HG03135 (cell line): Measurements from ENCODE around the gene BICDL1.
"Not testable (repeated sequence)": the region's sequence is repeated elsewhere in the genome, so short reads cannot be mapped to it uniquely, and the experiment has no call there.

Experiments used
- ATAC-seq: cut with Tn5 transposase; IDR thresholded peaks from one replicate; pipeline ENCODE4 v1.9.1; 2021; ENCODE audit warnings: mild to moderate bottlenecking, moderate library complexity; ENCODE audit not compliant: unreplicated experiment

The BICDL1 gene, protein sequence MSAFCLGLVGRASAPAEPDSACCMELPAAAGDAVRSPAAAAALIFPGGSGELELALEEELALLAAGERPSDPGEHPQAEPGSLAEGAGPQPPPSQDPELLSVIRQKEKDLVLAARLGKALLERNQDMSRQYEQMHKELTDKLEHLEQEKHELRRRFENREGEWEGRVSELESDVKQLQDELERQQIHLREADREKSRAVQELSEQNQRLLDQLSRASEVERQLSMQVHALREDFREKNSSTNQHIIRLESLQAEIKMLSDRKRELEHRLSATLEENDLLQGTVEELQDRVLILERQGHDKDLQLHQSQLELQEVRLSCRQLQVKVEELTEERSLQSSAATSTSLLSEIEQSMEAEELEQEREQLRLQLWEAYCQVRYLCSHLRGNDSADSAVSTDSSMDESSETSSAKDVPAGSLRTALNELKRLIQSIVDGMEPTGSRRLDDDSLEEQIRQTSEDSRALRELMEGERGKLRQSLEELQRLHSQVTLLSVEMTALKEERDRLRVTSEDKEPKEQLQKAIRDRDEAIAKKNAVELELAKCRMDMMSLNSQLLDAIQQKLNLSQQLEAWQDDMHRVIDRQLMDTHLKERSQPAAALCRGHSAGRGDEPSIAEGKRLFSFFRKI

DNA sequence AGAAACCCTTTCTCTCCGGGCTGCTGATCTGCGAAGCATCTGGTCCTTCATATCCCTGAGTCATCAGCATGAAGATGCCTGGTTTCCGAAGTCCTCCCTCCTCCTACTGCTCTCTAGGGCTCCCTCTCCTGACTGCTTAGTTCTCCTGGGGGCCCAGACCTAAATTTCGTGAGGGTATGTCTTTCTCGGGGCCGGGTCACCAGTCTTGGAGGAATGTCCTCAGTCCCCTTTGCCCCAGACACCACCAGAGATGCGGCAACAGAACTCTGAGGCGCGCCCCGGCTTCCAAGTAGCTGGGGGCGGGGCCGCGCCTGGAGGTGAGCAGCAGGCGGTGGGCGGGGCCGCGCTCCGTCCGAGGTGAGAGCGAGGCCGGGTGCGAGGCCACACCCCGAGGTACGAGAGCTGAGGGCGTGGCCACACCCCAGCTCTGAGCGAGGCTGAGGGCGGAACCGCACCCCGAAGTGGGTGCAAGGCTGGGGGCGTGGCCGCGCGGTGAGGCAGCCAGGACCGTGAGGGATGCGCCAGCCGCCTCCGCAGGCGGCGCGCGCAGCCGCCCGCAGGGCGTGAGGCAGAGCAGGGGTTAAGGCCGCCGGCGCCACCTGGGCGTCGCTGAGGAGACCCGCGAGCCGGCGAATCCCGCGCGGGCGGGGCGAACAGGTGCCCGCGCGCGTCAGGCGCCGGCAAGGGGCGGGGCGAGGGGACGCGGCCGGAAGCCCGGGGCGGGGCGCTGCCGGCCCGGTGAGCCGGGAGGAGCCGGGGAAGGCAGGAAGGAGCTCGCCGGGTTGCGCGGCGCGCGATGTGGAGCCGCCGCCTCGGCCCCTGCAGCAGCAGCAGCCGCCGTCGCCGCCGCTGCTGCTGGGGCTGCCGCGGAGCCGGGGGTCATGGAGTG is at the start of gene BICDL1:
TSS of gene BICDL1 (plus strand) at position 765 of the 889 bp plus-strand sequence. CDS start 633 bp downstream, outside the sequence.
- peak; percentile 76 for ATAC-seq

DNA sequence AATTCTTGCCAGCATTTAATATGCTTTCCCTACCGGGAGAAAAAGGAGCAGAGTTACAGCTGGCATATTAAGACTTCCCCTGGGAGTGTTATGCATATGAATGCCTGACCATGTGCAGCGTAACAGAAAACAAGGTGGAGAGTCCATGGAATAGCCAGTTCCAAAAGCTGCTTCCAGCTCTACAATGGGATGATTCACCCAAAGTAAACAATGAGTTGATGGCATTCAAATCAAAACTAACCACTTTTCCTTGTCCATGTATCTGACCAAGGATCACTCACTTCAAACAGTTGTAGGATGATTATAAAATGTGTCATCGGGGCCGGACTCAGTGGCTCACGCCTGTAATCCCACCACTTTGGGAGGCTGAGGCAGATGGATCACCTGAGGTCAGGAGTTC is 48.1 kb upstream of the BICDL1 start:
- ATAC-seq = no peak

DNA sequence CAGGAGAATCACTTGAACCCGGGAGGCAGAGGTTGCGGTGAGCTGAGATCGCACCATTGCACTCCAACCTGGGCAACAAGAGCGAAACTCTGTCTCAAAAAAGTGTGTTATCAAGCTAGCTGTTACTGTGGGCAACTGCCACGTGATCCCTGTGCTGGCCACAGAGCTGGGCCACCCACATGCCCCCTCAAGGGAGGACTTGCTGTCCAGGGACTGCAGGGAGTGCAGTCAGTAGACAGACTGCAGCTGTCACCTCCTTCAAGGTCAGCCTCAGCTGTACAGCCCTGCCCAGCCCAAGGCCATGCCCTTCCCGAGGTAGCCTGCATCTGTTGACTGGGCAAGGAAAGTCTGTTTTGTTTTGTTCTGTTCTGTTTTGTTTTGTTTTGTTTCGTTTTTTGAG is 46.6 kb upstream of the BICDL1 start:
- no peak for ATAC-seq

DNA sequence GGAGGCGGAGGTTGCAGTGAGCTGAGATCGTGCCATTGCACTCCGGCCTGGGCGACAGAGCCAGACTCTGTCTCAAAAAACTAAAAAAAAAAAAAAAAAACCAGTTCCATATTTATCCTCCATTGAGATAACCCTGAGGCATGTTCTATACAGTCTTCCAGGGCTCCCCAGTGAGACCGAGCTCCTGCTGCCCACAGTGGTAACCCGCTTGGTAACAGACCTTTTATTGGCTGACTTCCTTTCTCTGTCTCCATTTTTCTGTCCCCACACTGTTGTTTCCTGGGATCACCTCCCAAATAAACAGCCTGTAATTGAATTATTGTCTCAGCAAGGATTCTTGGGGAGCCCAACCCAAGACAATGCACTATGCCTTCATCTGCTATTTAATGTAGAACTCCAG is 42.8 kb upstream of the BICDL1 start:
- ATAC-seq = no peak

DNA sequence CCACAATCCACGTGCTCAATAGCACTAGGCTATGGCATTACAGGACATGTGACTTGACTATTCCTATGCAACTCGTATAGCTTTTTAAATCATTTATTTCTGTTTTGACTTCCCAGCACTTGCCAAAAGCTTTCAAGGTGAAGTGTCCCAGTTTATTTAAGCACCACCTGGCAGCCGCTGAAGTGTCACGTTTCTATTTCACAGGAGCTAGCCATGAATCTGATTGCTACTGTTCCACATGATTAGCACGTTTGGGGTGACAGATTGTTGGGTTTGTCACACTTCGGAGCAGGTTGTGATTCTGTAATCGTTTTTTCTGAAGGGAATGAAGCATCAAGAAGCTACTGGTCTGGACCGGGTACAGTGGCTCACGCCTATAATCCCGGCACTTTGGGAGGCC is 39.9 kb upstream of the BICDL1 start:
- ATAC-seq = no peak

DNA sequence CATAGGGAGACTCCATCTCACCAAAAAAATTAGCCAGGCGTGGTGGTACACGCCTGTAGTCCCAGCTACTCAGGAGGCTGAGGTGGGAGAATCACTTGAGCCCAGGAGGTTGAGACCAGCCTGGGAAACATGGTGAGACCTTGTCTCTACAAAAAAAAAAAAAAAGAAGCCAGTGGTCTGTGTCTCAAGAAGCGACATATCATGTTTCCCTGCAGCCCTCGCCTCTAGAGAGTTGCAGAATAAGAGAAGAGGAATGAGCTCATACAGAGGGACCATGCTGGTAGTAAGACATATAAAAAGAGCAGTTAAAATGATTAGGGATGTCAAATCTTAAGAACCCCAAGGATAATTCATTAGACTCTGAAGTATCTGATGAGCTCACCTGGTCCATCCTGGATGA is 39.4 kb upstream of the BICDL1 start:
- ATAC-seq = no peak

DNA sequence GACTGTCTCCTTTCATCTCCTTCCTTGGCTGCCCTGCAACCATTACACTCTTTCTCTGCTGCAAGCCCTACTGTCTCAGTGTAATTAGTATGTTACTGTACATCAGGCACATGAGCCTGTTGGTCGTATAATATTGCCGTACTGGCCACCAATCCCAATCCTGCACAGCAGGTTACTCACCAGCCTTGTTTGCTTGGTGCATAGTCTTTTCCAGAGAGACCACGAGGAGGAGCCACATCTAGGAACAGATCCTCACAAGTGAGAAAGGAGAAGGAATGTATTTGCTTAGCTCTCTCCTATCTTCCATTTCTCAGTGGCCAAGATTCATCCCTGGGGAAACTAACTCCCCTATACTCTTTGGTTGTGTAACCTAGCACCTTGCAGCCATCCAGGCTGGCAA is 33.0 kb upstream of the BICDL1 start:
- no peak for ATAC-seq

DNA sequence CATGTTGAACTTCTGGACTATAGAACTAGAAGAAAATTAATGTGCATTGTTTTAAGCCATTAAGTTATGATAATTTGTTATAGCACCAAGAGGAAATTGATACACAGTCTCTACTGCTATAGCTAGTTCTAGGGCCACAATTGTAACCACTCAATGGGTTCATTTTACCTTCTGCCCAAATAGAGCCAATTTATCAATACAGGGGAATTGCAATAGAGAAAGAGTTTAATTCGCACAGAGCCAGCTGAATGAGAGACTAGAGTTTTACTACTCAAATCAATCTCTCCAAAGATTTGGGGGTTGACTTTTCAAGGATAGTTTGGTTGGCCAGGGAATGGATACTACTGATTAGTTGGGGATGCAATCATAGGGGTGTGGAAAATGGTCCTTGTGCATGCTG is 31.9 kb upstream of the BICDL1 start:
- no peak for ATAC-seq

DNA sequence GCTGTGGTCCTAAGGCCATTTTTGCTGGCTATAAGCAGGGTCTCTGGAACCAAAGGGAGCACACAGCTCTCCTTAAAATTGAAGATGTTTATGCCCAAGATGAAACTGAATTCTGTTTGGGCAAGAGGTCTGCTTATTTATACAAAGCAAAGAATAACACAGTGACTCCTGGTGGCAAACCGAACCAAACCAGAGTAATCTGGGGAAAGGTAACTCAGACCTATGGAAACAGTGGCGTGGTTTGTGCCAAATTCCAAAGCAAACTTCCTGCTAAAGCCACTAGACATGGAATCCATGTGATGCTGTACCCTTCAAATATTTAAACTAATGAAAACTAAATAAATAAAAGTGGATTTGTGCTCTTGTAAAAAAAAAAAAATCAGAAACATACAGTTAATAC is 29.6 kb upstream of the BICDL1 start:
- no peak for ATAC-seq

DNA sequence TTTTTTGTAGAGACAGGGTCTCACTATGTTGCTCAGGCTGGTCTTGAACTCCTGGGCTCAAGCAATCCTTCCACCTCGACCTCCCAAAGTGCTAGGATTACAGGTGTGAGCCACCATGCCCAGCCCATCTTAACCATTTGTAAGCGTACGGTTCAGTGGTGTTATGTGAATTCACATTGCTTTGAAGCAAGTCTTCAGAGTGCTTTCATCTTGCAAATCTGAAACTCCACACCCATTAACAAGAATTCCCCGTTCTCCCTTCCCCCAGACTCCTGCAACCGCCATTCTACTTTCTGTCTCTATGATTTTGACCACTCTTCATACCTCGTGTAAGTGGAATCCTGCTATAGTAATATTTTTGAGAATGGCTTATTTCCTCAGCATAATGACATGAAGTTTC is 24.9 kb upstream of the BICDL1 start:
- ATAC-seq = no peak

DNA sequence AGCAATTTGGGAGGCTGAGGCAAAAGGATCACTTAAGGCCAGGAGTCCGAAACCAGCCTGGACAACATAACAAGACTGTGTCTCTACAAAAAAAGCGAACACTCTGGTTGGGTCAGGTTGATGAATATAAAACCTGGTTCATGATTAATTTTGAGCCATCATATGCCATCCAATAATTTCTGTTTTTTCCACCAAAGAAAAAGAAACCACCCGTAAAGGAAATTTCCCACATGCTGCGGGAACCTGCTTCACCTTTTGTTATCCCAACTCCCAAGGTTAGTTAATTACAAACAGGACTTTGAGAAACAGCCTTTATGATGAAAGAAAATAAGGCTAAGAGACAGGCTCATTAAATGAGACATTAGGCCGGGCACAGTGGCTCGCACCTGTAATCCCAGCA is 24.1 kb upstream of the BICDL1 start:
- no peak for ATAC-seq

DNA sequence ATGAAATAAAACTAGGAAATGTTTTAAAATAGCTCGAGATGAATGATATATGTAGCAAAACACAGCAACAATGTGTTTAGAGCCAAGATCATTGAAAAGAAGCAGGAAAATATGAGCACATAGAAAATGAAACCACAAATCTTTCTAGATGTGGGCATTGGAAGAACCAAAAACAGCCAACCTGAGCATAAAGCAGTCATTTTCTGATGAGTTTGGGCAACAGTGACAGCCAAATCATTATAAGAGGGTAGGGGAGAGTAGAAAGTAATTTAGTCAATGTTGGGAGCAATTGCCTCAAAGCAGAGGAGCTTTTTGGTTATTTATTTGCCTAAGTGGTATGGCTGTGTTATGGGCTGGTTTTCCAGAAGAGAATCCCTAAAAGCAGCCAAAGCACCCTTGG is 8.8 kb upstream of the BICDL1 start:
- no peak for ATAC-seq

DNA sequence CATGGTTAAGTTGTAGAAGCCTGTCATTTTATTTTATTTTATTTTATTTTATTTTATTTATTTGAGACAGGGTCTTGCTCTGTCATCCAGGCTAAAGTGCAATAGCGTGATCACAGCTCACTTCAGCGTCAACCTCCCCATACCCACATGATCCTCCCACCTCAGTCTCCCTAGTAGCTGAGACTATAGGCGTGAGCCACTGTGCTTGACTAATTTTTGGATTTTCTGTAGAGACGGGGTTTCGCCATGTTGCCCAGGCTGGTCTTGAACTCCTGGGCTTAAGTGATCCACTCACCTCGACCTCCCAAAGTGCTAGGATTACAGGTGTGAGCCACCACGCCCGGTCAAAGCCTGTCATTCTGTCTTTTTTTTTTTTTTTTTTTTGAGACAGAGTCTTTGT is 8.3 kb upstream of the BICDL1 start:
- ATAC-seq = not testable (repeated sequence)

DNA sequence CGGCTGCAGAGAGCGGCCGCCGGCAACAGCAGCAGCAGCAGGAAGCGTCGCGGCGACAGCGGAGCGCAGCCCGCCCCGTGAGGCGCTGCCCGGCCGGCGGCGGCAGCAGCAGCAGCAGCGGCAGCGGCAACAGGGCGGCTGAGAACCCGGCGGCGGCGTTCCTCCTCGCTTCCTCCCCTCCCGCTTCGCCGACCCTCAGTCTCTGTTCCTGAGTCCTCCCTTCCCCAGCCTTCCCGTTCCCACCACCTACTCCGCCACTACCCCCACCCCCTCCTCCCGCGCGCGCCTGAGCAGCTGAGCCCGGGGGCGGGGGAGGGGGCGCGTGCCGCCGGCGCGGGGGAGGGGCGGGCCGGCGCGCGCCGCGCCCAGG is 310 bp downstream of the BICDL1 start:
- ATAC-seq = peak; percentile 34

DNA sequence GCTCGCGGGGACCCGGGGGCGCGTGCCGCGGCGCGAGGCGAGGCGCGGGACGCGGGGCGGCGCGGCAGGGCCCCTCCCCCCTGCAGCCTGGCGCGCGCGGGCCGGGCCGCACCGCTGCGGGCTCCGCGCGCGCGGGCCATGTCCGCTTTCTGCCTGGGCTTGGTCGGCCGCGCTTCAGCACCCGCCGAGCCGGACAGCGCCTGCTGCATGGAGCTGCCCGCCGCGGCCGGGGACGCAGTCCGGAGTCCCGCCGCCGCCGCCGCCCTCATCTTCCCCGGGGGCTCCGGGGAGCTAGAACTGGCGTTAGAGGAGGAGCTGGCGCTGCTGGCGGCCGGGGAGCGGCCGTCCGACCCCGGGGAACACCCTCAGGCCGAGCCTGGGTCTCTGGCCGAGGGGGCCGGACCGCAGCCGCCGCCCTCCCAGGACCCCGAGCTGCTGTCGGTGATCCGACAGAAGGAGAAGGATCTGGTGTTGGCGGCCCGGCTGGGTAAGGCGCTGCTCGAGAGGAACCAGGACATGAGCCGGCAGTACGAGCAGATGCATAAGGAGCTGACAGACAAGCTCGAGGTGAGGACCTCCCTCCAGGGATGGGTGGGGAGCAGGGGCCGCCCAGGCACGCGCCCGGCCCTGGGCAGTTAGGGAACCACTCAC is 820 bp downstream of the BICDL1 start:
- peak; percentile 40 for ATAC-seq

DNA sequence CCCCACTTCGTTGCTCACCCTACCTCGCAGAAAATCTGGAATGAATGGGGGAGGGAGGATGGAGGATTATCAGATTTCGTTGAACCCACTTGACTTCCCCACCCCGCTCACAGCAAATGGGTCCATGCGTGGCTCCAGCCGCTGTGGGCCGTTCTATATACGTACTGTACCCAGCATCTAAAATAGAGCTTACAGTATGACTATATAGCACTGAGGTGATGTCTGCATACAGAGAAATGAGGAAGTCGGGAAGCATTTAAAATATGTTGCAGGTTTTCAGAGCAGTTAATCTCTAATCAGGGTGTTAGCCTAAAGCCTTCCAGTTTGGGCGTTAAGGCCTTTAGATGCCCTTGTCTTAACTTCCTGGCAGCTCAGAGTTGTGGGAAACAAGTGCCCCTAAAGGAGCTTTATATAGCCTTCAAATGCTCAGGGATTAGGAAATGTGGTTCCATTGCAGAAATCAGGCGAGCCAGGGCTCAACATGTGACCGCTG is 1.4 kb downstream of the BICDL1 start:
- no peak for ATAC-seq

DNA sequence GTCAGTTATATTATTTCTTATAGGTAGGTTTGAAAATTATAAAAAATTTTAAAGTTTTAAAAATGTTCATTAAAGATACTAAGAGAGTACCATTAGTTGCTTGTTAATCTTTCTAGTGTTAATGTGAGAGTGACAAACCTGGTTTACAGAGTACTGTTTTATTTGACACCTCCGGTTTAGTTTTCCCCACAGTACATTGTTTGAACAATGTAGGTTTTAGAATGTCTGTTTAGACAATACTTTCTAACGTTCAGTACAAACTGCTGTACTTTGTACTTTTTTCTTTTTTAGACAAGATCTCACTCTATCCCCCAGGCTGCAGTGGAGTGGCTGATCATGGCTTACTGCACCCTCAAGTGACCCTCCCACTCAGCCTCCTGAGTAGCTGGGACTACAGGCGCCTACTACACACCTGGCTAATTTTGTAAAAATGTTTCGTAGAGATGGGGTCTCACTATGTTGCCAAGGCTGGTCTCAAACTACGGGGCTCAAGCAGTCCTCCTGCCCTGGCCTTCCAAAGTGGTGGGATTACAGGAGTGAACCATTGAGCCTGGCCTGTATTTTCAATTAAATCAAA is 3.2 kb downstream of the BICDL1 start:
- ATAC-seq = no peak

DNA sequence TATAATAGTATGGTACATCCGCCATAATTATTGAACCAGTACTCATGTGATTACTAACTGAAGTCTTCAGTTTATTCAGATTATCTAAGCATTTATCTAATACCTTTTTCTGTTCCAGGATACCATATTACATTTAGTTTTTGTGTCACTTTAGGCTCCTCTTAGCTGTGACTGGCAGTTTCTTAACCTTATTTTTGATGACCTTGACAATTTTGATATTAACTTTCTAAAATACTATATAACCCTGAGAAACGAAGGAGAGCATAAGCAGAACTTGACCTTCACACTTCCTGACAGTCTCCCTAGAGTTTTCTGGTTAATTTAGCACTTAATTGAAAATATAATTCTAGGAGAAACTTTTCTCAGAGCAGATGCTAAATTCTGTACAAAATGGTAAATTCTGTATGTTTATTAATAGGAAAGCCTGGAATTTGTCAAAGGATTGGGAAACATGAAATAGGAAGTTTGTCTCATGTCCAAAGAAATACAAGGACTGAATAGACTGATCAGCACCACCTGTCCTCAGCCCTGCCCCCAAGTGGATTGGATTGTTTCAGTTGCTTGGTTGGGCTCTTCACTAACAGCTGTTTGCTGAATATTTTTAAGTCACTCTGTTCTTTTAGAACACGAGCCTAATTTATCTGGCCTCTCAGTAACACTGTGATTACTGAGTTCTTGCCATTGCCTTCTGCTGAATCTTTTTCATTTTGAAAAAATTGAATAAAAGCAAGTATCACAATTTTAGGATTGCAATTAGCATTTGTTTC is 6.0 kb downstream of the BICDL1 start:
- no peak for ATAC-seq

DNA sequence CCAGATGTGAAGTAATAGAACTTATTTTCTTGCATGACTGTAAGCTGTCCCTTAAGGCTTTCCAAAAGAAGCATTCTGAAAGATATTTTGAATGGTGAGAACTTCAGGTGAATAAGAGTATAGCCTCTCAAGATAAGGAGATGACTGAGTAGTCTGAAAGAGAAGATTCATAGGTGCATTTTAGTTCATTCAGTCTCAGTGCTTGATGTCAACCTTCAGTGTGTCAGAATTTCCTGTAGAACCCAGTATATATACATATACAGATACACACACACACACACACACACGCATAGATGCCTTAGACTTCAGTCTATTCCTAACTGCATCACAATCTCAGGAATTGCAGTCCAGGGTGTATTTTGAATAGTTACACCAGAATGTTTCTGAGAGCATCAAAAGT is 7.4 kb downstream of the BICDL1 start:
- no peak for ATAC-seq
